Left ventricle myocardium superior (tissue), 1 donor: ENCODE data around the gene CD3D. TPM values are rescaled to one million over a fixed set of nuclear protein-coding genes. Genes with fewer than 3 reads are reported as not detected.
"Not testable (repeated sequence)": the region's sequence is repeated elsewhere in the genome, so short reads cannot be mapped to it uniquely, and the experiment has no call there.

Experiments used
- ATAC-seq: fragments of 200-7000 bp; cut with Tn5 transposase; one replicate; pipeline ENCODE4 v1.9.1; 2020; ENCODE audit warnings: mild to moderate bottlenecking, moderate library complexity
- DNase-seq: peaks from one replicate; pipeline ENCODE4 v3.0.0-alpha.2; 2020
- intact Hi-C: fragments of 100-400 bp; cut with micrococcal nuclease; formaldehyde crosslinking; loops from one replicate; pipeline ENCODE4 v1.11.0; 2022
- total RNA-seq: library from RNA; stranded (reverse); fragmentation: NEBNext Ultra II Directional; extraction: Animal tissue kit (Norgen Biotek cat#: 25700); gene quantifications from one replicate; pipeline ENCODE4 v1.2.1, GENCODE V29; 2021
- donor health status: DM: no; HTN: yes; CAD: no; lungs with severe emphysema.

Gene CD3D
- total RNA-seq, 1 donor from 2014 or later: 1.6 TPM

- ATAC-seq: no peak
- intact Hi-C loops: no loop called here
- DNase-seq: no peak
Observed at GRCh38 chr11:118310271-118310670, 32.2 kb downstream of the CD3D start.

GRCh38 chr11:118308995-118309528 lies 33.4 kb downstream of the CD3D start:
- DNase-seq, ATAC-seq, intact Hi-C loops: not testable (repeated sequence)

GRCh38 chr11:118306556-118306955 lies 35.9 kb downstream of the CD3D start:
- ATAC-seq: no peak
- intact Hi-C loops: no loop called here
- DNase-seq: no peak

- no peak for ATAC-seq
Observed at GRCh38 chr11:118305726-118306125, 36.8 kb downstream of the CD3D start.

GRCh38 chr11:118304568-118305248 lies 37.8 kb downstream of the CD3D start, which contains the start of gene CD3E:
Gene CD3E, plus strand, starts transcription at chr11:118304730. Its CDS starts 223 bp downstream, at chr11:118304953.
- no peak for DNase-seq
- intact Hi-C loops: no loop called here
- no peak for ATAC-seq

More at GRCh38 chr11:118305726-118306125, 36.8 kb downstream of the CD3D start:
- DNase-seq: no peak
- intact Hi-C loops: no loop called here

DNA sequence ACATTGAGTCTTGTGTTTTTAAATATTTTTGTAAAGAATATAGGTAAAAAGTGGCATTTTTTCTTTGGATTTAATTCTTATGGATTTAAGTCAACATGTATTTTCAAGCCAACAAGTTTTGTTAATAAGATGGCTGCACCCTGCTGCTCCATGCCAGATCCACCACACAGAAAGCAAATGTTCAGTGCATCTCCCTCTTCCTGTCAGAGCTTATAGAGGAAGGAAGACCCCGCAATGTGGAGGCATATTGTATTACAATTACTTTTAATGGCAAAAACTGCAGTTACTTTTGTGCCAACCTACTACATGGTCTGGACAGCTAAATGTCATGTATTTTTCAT lies 38.3 kb downstream of the CD3D start:
- intact Hi-C loops: no loop called here
- ATAC-seq (no peak), DNase-seq (no peak)

GRCh38 chr11:118301600-118302195 lies 40.8 kb downstream of the CD3D start:
- DNase-seq (no peak), ATAC-seq (no peak)
- intact Hi-C loops: no loop called here

DNA sequence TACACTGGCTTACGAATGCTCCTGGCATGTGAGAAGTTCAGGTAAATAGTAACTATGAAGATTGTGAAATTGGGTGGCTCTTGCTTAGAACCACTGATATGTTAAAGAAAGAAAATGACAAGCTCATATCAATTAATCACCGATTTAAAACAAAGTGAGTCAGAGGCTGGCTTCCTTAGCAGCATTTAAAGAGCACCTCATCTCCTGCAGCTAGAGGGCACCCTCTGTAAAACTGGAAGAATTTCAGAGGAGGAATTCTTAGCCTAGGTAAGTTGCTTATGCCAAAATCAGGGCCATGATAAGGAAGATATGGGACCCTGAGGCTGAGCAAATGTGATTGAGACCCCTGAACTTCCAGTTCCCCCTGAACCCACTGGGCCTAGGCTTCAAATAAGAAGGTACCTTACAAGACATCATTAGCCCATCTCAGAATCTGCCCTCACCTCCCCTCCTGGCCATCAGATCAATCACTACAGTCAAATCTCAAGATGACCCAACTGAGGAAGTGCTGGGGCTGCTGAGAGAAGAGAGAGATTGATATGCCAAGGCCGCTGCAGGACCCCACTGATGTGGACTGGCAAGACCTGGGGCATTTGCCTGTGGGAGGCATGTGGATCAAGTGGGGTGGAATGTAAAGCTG lies 46.6 kb downstream of the CD3D start:
- intact Hi-C loops: no loop called here
- no peak for DNase-seq
- peak; percentile 25 for ATAC-seq

GRCh38 chr11:118295199-118295598 lies 47.3 kb downstream of the CD3D start:
- intact Hi-C loops: no loop called here
- ATAC-seq: no peak
- DNase-seq: no peak

GRCh38 chr11:118294053-118294452 lies 48.5 kb downstream of the CD3D start:
- no peak for DNase-seq
- intact Hi-C loops: no loop called here
- no peak for ATAC-seq

DNA sequence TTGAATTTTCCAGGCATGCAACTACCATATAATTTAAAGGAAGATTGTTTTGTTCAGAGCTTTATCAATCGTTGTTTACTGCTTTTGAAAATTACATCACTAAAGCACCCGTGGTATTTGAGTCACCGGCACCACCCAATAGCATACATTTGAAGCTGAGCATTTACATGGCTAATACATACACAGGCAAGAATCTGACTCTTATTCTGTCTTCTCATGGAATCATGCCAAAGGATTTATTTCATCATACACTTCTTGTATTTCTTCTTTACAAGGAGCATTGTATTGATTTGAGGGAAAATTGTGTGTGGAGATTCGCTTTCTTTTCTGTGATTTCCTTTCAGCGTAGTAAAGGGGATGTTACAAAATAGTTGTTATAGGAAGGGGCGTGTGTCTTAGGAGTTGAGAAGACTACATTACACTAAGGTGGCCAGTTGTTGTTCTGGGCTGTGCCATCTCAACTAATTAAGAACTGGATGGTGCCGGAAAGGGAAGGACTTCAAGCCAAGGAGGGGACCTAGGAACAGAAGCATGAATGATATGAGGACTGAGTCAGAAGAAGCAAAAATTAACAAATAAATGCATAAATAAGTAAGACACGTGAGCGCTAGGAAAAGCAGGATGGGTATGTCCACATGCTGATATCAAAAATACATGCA lies 50.9 kb downstream of the CD3D start:
- no peak for ATAC-seq
- no peak for DNase-seq
- intact Hi-C loops: loop anchor here (2.0 kb wide), 1 partner anchor 93 kb away; no protein-coding TSS in a partner anchor

DNA sequence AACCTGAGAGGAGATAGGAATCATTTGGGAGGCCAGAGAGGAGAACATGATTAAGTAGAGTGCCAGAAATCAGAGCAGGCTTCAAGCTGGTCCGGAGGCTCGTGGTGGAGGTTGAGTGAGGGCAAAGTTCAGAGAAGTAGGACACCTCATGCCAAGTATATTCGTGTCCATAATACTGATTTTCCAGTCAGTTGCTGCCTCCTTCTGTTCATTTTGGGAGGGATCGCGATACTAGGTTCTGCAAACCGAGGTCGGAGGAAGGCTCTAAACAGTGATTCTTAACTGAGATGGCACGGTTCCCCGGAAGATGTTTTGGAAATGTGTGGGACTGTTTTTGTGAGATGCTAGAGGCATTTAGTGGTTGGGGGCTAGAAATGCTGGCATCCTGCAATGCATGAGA lies 51.6 kb downstream of the CD3D start:
- peak; percentile 85 for ATAC-seq
- intact Hi-C loops: loop anchor here (2.0 kb wide), 1 partner anchor 92 kb away; no protein-coding TSS in a partner anchor

DNA sequence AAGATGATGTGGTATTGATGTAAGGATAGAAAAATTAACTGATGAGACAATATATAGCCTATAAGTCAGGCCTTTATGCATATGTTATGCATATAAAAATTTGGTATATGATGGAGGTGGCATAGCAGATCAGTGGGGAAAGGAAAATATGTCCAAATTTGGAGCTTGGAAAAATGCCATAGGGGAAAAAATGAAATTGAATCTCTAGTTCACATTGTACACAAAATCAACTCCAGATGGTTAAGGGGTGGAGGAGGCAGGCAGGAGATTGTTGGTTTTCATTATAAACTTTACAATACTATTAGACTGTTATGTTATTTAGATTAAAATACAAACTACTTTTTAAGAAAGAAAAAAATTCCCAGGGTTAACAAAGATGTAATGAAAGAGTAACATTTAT lies 53.1 kb downstream of the CD3D start:
- intact Hi-C loops: no loop called here
- no peak for DNase-seq
- no peak for ATAC-seq

More for the DNA sequence above, 51.6 kb downstream of the CD3D start:
- no peak for DNase-seq

Other genes with a start within 250 kb of the CD3D start
- gene SCN4B, start 189.9 kb downstream of the CD3D start, total RNA-seq: 11.0 TPM
- gene SCN2B, start 166.1 kb downstream of the CD3D start, total RNA-seq: 19.6 TPM
- 4.5 TPM for gene JAML, start 117.7 kb downstream of the CD3D start, total RNA-seq
- gene MPZL3, start 90.3 kb downstream of the CD3D start, total RNA-seq: 2.6 TPM
- gene MPZL2, start 78.4 kb downstream of the CD3D start, total RNA-seq: 11.8 TPM
- 1.1 TPM for gene CD3E, start 38.0 kb downstream of the CD3D start, total RNA-seq
- 0.27 TPM for gene CD3G, start 1.6 kb upstream of the CD3D start, total RNA-seq
- 37.6 TPM for gene UBE4A, start 16.9 kb upstream of the CD3D start, total RNA-seq
- 756 TPM for gene ATP5MG, start 58.9 kb upstream of the CD3D start, total RNA-seq
- gene KMT2A, start 93.8 kb upstream of the CD3D start, total RNA-seq: 21.1 TPM
- gene TTC36, start 184.8 kb upstream of the CD3D start, total RNA-seq: 1.2 TPM
- gene TMEM25, start 188.5 kb upstream of the CD3D start, total RNA-seq: 13.4 TPM
- 22.4 TPM for gene IFT46, start 223.2 kb upstream of the CD3D start, total RNA-seq
- 97.1 TPM for gene ARCN1, start 229.7 kb upstream of the CD3D start, total RNA-seq